Loucy (cell line): ENCODE data around the gene AFAP1L1.

Source experiments
- H2AFZ ChIP-seq: fragments of 200-600 bp; sonication (generic); 2 replicates; pipeline ENCODE4 v1.6.0; 2016; ENCODE audit warnings: antibody characterized with exemption, mild to moderate bottlenecking, low read length, moderate library complexity
- H3F3A ChIP-seq: fragments of 200-600 bp; 2 replicates; pipeline ENCODE4 v1.6.0; 2016; ENCODE audit warnings: antibody characterized with exemption, low read depth, mild to moderate bottlenecking
- H3K27me3 ChIP-seq: fragments of 200-600 bp; sonication (generic); 2 replicates; pipeline ENCODE4 v1.6.1; 2014; ENCODE audit warnings: low read length, mild to moderate bottlenecking; ENCODE audit not compliant: insufficient read depth, poor library complexity, severe bottlenecking
- H3K36me3 ChIP-seq: fragments of 200-600 bp; sonication (generic); 2 replicates; pipeline ENCODE4 v1.6.1; 2016; ENCODE audit warnings: low read length; ENCODE audit not compliant: insufficient read depth
- H3K4me1 ChIP-seq: fragments of 200-600 bp; sonication (generic); 2 replicates; pipeline ENCODE4 v1.5.1; 2014; ENCODE audit warnings: low read length, mild to moderate bottlenecking; ENCODE audit not compliant: insufficient read depth, poor library complexity, severe bottlenecking
- H3K4me2 ChIP-seq: fragments of 200-600 bp; sonication (generic); 2 replicates; pipeline ENCODE4 v1.6.0; 2014; ENCODE audit warnings: antibody characterized with exemption, low read length, low read depth, mild to moderate bottlenecking; ENCODE audit not compliant: poor library complexity, severe bottlenecking
- H3K4me3 ChIP-seq: fragments of 200-600 bp; sonication (generic); 2 replicates; pipeline ENCODE4 v1.5.1; 2014; ENCODE audit warnings: low read length, mild to moderate bottlenecking, mixed read lengths; ENCODE audit not compliant: poor library complexity, severe bottlenecking
- H3K79me2 ChIP-seq: fragments of 200-600 bp; sonication (generic); 2 replicates; pipeline ENCODE4 v1.6.1; 2014; ENCODE audit warnings: low read length; ENCODE audit not compliant: insufficient read depth
- H3K9ac ChIP-seq: fragments of 200-600 bp; sonication (generic); 2 replicates; pipeline ENCODE4 v1.6.0; 2014; ENCODE audit warnings: mild to moderate bottlenecking, low read depth, low read length, moderate library complexity; ENCODE audit not compliant: poor library complexity, severe bottlenecking
- H3K9me2 ChIP-seq: fragments of 200-600 bp; sonication (generic); replicated peaks from 2 replicates; pipeline ENCODE4 v1.6.1; 2016; ENCODE audit warnings: low read depth, low read length, mixed read lengths
- H3K9me3 ChIP-seq: fragments of 200-600 bp; sonication (generic); 2 replicates; pipeline ENCODE4 v1.6.1; 2014; ENCODE audit warnings: mild to moderate bottlenecking, antibody characterized with exemption, low read length, low read depth; ENCODE audit not compliant: insufficient read depth
- H4K20me1 ChIP-seq: fragments of 200-600 bp; sonication (generic); 2 replicates; pipeline ENCODE4 v1.6.0; 2014; ENCODE audit warnings: antibody characterized with exemption, low read length, mild to moderate bottlenecking; ENCODE audit not compliant: insufficient read depth, poor library complexity, severe bottlenecking
- EZH2phosphoT487 ChIP-seq: fragments of 200-600 bp; IDR thresholded peaks from 2 replicates; pipeline ENCODE4 v1.6.1; 2018; ENCODE audit warnings: antibody characterized with exemption, mild to moderate bottlenecking, moderate library complexity, borderline replicate concordance
- TF ChIP-seq, protein P1 (sequence below): fragments of 200-600 bp; sonication (generic); conservative IDR thresholded peaks from 2 replicates; pipeline ENCODE4 v1.5.1; 2014; ENCODE audit warnings: mild to moderate bottlenecking, antibody characterized with exemption, low read length

AFAP1L1 gene

DNA sequence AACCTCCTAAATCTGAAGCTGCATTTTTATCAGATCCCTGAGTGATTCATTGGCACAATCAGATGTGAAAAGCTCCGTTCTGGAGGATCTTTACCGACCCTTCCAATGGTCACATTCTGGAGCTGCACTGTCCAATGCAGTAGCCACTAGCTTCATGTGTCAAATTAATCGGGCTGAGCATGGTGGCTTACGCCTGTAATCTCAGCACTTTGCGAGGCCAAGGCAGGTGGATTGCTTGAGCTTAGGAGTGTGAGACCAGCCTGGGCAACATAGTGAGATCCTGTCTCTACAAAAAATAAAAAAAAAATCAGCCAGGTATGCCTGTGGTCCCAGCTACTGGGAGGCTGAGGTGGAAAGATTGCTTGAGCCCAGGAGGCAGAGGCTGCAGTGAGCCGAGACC lies 103.8 kb downstream of the AFAP1L1 start:
- Histone ChIP-seq H3K4me3 (no peak overlapping the region), H3K79me2 (no peaks in the 10 kb centered on the region), H3F3A (no peaks in the 10 kb centered on the region), H3K9me3 (no peaks in the 10 kb centered on the region), H3K36me3 (no peaks in the 10 kb centered on the region), H2AFZ (no peak overlapping the region), H3K27me3 (no peaks in the 10 kb centered on the region), H3K9me2 (no peaks in the 10 kb centered on the region), H4K20me1 (no peaks in the 10 kb centered on the region), H3K9ac (no peak overlapping the region), H3K4me1 (no peaks in the 10 kb centered on the region), H3K4me2 (no peak overlapping the region)
- TF ChIP-seq, protein P1, sequence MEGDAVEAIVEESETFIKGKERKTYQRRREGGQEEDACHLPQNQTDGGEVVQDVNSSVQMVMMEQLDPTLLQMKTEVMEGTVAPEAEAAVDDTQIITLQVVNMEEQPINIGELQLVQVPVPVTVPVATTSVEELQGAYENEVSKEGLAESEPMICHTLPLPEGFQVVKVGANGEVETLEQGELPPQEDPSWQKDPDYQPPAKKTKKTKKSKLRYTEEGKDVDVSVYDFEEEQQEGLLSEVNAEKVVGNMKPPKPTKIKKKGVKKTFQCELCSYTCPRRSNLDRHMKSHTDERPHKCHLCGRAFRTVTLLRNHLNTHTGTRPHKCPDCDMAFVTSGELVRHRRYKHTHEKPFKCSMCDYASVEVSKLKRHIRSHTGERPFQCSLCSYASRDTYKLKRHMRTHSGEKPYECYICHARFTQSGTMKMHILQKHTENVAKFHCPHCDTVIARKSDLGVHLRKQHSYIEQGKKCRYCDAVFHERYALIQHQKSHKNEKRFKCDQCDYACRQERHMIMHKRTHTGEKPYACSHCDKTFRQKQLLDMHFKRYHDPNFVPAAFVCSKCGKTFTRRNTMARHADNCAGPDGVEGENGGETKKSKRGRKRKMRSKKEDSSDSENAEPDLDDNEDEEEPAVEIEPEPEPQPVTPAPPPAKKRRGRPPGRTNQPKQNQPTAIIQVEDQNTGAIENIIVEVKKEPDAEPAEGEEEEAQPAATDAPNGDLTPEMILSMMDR: no peak
- TF ChIP-seq EZH2phosphoT487: no peak

DNA sequence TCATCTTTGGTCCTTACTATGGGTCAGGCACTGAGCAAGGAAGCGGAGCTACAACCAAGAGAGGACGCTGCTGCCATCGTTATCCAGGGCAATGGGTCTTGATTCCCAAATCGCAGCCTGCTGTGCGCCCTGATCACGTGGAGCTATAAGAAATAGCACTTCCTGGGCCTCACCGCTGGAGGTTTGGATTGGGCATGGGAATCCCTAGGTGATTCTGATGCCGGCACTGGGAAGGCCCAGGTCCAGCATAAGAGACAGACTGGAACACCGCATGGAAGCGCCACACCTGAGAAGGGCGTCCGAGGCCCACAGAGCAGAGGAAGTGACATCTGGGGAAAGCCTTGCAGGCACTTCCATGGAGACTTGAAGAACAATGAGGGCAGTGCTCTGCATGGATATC lies 104.4 kb downstream of the AFAP1L1 start:
- Histone ChIP-seq H3F3A (no peaks in the 10 kb centered on the region), H3K79me2 (no peaks in the 10 kb centered on the region), H3K4me3 (no peak overlapping the region), H3K9ac (no peak overlapping the region), H3K9me3 (no peaks in the 10 kb centered on the region), H2AFZ (no peak overlapping the region), H4K20me1 (no peaks in the 10 kb centered on the region), H3K36me3 (no peaks in the 10 kb centered on the region), H3K9me2 (no peaks in the 10 kb centered on the region), H3K4me1 (peaks cover 3% of the 10 kb centered on the region), H3K27me3 (no peaks in the 10 kb centered on the region), H3K4me2 (no peak overlapping the region)
- TF ChIP-seq, protein P1: no peak
- no peak for TF ChIP-seq EZH2phosphoT487

DNA sequence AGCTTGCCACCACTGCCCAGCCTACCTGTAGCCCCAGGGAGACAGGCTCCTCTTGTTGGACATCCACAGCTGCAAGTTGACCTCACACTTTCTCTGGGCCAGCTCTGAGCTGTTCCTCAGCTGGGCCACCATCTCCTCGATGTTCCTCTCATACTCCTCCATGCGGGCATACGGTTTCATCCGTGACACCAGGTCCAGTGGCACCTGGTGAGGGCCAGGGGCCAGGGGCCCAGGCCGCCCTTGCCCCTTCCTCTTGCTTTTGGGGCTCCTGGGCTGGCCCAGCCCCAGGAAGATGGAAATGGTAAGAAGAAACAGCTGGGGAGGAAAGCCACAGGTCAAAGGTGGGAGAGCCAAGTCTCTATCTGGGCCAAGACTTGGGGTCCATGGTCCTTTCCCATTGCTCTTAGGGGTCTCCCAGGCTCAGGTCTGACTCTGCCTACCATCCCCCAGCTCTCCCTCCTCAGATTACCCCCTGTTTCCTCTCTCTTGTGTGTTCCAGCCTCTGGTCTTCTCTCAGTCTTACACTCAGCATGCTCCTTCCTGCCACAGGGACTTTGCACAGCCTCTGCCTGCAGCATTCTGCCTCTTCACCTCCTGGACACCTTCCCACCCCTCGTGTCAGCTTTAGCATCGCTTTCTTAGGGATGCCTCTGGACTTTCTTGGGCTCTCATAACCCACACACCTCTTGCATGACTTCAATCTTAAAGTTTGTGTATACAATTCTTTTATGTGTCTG lies 105.2 kb downstream of the AFAP1L1 start:
- TF ChIP-seq EZH2phosphoT487: no peak
- TF ChIP-seq, protein P1: no peak
- no peak overlapping the region for H3K9ac ChIP-seq

More for the DNA sequence above, 105.2 kb downstream of the AFAP1L1 start:
- Histone ChIP-seq H4K20me1 (no peaks in the 10 kb centered on the region), H3K79me2 (no peaks in the 10 kb centered on the region), H3K9me2 (no peaks in the 10 kb centered on the region), H3K4me1 (peaks cover 3% of the 10 kb centered on the region), H3K9me3 (no peaks in the 10 kb centered on the region), H3K4me3 (no peak overlapping the region), H3F3A (no peaks in the 10 kb centered on the region), H3K4me2 (no peak overlapping the region), H3K27me3 (no peaks in the 10 kb centered on the region), H3K36me3 (no peaks in the 10 kb centered on the region), H2AFZ (no peak overlapping the region)
